ENCODE results near the gene ARMC10.
A peak's percentile ranks its signal among the peaks of the same experiment; 100 is the strongest.
"Not testable (repeated sequence)": the region's sequence is repeated elsewhere in the genome, so short reads cannot be mapped to it uniquely, and the experiment has no call there.

The ARMC10 gene

GRCh38 chr7:103074519-103075336, at the start of gene ARMC10, which contains the start of gene FBXL13:
ARMC10 (plus strand) TSS chr7:103075140; CDS start chr7:103075273, 133 bp downstream.
FBXL13 (minus strand) TSS chr7:103074796.
- DNase-seq = peak; percentile 70 to 99 (median 94)

DNA sequence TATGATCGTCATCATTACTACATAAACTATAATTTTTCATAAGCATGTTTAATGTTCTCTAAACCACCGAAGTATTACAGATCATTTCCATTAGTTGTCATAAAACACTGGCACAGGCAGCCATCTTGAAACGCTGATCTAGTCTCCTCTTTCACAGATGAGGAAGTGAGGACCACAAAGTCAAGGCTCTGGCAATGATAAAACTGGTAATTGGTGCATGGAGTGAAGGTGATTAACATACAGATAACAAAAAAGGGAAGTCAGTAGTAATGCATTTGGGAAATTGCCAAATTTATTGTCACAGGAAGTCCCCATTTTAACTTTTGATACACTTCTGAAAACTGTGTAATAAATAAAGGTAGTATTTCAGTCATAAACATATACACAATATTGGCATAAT, 49.6 kb upstream of the ARMC10 start:
- no peak for DNase-seq

DNA sequence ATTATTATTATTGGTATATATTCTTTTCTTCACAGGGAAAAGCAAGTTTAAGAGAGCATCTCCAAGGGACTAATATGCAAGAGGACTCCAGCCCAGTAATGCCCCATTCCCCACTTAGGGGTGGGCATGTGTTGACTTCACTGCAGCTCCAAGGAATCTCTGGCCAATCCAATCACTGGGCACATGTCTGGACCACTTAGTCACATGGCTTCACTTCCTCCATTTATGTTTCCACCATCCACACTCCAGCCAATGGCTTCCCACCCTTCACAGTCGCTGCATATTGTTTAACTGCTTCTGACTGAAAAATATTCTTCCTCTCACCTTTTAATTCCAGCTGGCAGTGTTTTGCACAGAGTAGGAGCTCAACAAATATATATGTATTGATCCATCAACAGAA, 43.9 kb upstream of the ARMC10 start:
- no peak for DNase-seq

DNA sequence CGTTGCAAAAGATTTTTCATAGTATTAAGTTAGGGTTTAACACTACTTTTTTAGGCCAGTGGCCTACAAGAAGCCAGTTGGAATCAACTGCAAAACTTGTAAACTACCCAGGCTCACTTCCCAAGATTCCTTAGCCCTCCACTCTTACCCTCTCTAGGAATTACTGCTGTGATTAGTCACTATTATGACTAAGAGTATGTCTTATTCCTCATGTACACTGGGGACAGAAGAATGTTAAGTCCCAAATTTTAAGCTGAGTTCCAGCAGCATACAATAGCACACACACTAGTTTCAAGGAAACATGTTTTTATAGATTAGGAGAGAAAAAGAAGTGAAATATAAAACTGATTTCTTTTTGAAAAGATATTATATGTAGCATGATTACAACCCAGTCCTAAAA, 43.2 kb upstream of the ARMC10 start:
- no peak for DNase-seq

DNA sequence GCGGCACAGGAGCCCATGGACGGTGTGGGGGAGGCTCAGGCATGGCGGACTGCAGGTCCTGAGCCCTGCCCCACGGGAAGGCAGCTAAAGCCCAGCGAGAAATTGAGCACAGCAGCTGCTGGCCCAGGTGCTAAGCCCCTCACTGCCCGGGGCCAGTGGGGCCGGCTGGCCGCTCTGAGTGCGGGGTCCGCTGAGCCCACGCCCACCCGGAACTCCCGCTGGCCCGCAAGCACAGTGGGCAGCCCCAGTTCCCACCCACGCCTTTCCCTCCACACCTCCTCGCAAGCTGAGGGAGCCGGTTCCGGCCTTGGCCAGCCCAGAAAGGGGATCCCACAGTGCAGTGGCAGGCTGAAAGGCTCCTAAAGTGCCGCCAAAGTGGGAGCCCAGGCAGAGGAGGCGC, 40.6 kb upstream of the ARMC10 start:
- DNase-seq = not testable (repeated sequence)

- no peak for DNase-seq
Measured at GRCh38 chr7:103037476-103037822, 37.5 kb upstream of the ARMC10 start.

DNA sequence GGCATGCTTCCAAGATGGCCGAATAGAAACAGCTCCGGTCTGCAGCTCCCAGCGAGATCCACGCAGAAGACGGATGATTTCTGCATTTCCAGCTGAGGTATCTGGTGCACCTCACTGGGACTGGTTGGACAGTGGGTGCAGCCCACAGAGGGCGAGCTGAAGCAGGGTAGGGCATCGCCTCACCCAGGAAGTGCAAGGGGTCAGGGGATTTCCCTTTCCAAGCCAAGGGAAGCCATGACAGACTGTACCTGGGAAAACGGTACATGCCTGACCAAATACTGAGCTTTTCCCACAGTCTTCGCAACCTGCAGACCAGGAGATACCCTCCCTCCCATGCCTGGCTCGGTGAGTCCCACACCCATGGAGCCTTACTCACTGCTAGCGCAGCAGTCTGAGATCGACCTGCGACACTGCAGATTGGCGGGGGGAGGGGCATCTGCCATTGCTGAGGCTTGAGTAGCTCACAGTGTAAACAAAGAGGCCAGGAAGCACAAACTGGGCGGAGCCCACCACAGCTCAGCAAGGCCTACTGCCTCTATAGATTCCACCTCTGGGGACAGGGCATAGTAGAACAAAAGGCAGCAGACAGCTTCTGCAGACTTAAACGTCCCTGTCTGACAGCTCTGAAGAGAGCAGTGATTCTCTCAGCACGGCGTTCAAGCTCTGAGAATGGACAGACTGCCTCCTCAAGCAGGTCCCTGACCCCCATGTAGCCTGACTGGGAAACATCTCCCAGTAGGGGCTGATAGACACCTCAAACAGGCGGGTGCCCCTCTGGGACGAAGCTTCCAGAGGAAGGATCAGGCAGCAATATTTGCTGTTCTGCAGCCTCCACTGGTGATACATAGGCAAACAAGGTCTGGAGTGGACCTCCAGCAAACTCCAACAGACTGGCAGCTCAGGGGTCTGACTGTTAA, 36.9 kb upstream of the ARMC10 start:
- not testable (repeated sequence) for DNase-seq

DNA sequence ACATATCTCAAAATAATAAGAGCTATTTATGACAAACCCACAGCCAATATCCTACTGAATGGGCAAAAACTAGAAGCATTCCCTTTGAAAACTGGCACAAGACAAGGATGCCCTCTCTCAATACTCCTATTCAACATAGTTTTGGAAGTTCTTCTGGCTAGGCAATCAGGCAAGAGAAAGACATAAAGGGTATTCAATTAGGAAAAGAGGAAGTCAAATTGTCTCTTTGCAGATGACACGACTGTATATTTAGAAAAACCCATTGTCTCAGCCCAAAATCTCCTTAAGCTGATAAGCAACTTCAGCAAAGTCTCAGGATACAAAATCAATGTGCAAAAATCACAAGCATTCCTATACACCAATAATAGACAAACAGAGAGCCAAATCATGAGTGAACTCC, 33.1 kb upstream of the ARMC10 start:
- not testable (repeated sequence) for DNase-seq

GRCh38 chr7:103048833-103049232, 26.1 kb upstream of the ARMC10 start:
- no peak for DNase-seq

DNA sequence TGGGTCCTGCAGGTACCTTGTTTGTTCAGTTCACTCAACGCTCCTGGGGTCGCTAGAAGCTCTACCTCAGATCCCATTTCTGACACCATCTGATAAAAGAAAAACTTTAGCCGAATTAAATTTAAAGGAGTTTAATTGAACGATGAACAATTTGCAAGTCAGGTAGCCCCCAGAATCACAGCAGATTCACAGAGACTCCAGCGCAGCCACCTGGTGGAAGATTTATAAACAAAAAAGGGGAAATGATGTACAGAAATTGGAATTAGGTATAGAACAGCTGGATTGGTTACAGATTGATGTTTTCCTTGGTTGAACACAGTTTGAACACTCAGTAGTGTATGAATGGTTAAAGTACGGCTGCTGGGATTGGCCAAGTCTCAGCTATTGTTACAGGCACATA, 23.4 kb upstream of the ARMC10 start:
- DNase-seq = no peak

- not testable (repeated sequence) for DNase-seq
Measured at GRCh38 chr7:103056006-103056405, 18.9 kb upstream of the ARMC10 start.

- DNase-seq = no peak
Measured at GRCh38 chr7:103058122-103058521, 16.8 kb upstream of the ARMC10 start.

DNA sequence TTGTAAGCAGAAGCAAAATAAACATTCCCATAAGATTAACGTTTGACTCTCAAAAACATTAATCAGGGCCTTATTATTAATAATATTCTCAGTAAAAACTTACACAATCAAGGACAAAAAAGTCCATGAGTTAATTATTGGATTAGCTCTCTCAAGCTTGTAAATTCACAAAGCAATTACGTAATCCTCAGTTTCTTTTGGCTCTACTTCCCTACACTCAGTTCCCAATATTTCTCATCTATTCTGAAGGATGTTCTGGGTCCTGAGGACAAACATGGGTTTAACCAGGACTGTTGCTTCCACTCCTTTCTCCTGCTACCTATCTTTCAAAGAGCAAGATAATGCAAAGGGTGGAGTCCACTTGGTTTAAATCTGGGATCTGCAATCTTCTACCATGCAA, 15.5 kb upstream of the ARMC10 start:
- no peak for DNase-seq

DNA sequence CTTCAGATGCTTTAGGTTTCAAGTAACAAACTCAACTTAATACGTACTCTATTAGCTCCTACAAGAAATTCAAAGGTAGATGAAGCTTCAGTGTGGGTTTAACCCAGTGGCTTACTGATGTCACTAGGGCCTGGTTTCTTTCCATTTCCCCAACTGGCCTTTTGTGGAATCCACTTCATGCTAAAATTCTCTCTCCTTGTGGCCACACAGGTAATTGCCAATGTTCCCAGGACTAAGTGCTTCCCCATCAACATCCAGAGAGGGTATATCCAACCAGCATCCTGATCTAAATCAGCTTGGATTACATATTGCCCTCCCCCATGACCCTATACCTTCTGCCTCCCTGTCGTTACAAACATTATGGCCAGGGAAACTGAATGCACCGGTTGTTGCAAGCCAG, 11.0 kb upstream of the ARMC10 start:
- no peak for DNase-seq

DNA sequence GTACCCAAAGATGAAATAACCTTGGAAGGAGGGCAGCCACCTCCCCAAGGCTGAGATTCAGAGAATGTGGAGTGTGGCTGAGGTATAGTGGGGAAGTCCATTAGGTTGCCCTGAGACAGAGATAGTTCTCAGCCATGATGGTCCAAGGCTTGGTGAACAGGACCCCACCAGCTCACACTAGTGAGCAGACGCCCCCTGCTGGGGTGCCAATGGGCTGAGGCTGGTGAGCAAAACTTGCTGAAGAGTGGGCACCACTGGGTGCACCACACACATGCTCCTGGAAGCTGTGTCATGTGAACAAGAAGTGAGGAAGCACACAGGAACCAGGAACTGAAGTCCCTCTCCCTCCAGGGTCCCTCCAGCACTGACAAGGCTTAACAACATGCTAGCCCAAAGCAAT, 9.3 kb upstream of the ARMC10 start:
- DNase-seq = peak in 3 of 56 donors; percentile 2 to 16 (median 5)

DNA sequence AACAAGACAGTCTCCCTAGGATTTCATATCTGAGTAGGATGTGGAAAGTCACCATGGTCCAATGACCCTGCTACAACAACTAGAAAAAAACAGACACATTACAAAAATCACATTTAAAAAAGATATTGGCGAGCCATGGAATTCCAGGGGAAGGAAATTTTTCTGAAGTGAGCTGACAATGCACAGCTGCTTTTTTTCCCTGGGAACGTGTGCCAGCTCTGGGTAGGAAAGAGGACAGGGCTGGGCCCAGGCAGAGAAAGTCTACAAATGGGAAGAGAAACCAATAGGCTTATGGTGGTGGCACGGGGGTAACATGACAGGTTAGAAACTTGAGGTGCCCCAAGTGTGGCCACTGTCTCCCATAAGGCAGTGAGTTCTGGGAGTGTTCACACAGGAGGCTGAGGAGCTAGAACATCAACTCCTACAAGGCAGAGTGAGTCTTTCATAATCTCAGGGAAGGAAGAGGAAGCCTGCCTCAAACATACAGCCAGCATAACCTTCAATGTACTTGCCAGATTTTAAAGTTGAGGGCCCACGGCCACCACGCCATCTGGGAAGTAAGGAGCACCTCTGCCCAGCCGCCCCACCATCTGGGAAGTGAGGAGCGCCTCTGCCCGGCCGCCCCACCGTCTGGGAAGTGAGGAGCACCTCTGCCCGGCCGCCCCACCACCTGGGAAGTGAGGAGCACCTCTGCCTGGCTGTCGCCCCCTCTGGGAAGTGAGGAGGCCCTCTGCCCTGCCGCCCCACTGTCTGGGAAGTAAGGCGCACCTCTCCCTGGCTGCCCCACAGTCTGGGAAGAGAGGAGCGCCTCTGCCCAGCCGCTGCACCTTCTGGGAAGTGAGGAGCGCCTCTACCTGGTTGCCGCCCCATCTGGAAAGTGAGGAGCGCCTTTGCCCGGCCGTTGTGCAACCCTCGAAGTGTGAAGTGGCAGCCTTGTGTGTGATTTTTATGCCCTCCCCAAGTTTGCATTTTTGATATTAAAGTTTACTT, 6.2 kb upstream of the ARMC10 start:
- no peak for DNase-seq

DNA sequence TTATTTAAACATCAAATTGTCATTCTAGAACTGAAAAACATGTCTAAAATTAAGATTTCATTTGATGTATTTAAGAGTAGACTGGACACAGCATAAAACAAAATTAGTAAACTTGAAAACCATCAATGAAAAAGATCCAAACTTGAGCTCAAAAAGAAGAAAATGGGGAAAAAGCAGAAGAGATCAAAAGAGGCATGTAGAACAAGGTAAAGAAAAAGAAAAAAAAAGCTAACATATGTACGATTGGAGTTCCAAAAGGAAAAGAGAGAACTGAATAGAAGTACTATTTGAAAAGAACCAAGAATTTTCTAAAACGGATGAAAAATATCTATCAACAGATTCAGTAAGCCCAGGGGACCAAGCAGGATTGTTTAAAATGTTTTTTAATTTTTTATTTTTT, 3.9 kb upstream of the ARMC10 start:
- DNase-seq = no peak

DNA sequence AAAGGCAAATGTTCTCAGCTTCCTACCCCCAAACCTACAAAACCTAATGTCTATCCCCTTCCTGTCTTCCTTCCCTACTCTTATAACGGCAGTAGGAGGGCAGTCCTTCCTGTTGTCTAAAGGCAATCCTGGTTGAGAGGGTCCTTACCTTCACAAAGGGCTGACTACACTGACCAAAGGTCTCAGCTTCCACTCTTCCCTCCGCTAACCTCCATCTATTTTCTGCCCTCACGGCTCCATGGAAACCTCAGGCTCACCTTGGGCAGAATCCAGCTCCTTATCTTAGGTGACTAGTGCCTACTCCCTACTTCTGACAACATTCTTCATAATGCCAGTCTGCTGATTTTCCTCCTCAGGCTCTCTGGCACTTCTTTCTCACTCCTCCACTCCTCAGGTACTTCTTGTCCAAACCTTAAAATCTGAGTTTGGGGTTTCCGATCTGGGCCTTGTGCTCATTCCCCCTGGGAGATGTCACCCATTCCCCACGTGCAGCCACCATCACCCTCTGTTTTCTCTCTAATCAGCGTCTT, 886 bp upstream of the ARMC10 start:
- DNase-seq = no peak

DNA sequence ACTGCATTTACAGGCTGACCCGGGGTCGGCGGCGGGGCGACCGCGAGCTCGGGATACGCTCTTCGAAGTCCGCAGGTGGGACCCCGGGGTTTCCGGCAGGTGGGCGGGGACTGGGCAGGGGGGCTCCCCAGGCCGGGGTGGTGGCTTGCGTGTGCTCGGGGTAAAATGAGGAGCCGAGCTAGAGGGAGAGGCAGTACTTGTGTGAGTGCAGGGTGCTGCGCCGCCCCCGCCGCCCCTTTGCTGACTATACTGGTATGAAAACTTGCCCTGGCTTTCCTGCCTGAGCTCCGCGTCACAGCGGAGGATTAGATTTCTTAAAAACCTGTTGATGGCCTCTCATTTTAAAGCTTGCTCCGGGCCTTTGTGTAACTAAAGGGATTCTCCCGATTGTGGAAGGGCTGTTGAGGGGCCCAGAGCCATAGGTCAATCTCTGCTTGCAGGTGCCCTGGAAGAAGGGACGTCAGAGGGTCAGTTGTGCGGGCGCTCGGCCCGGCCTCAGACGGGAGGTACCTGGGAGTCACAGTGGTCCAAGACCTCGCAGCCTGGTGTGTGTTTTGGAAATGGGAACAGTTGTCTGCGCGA, 488 bp downstream of the ARMC10 start:
- peak in 44 of 56 donors; percentile 5 to 76 (median 54) for DNase-seq

DNA sequence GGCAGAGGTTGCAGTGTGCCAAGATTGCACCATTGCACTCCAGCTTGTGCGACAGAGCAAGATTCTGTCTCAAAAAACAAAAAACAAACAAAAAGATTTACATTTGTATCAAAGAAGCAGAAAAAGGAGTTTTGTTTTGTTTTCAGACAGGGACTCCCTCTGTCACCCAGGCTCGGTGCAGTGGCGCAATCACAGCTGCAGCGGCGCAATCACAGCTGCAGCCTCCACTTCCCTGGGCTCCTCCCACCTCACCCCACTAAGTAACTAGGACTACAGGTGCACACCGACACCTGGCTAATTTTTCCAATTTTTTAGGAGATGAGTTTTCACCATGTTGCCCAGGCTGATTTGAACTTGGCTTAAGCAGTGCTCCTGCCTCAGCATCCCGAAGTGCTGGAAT, 1.8 kb downstream of the ARMC10 start:
- peak in 8 of 56 donors; percentile 3 to 27 (median 7) for DNase-seq

All from nucleus accumbens (tissue), 56 donors.